Stomach (tissue), 4 donors: ENCODE results near the gene TMOD3.

Experiments
- EP300 ChIP-seq: sonication (generic); formaldehyde crosslinking; IDR thresholded peaks from one replicate; pipeline ENCODE4 v1.6.1; 2017; ENCODE audit warnings: antibody characterized with exemption
- POLR2A ChIP-seq, 4 donors: fragments of 450-650 bp; IDR thresholded peaks; one replicate each; pipeline ENCODE4 v1.6.1; 2016; ENCODE audit warnings: antibody characterized with exemption in 4 of 4, control low read depth in 2 of 4, mild to moderate bottlenecking in 1 of 4, moderate library complexity in 1 of 4
- POLR2AphosphoS5 ChIP-seq, 3 donors: sonication (generic); formaldehyde crosslinking; IDR thresholded peaks; one replicate each; pipeline ENCODE4 v1.6.1; 2016; ENCODE audit warnings: antibody characterized with exemption in 3 of 3
- TF ChIP-seq, protein P1 (sequence below), 7 experiments: fragments of 450-650 bp in 4 of 7; fragments of 200-600 bp in 3 of 7; sonication (generic) in 3 of 7; IDR thresholded peaks; one replicate each; pipeline ENCODE4 v1.5.1; 2016 to 2019; ENCODE audit warnings: antibody characterized with exemption in 7 of 7, control low read depth in 2 of 7, mild to moderate bottlenecking in 1 of 7

DNA sequence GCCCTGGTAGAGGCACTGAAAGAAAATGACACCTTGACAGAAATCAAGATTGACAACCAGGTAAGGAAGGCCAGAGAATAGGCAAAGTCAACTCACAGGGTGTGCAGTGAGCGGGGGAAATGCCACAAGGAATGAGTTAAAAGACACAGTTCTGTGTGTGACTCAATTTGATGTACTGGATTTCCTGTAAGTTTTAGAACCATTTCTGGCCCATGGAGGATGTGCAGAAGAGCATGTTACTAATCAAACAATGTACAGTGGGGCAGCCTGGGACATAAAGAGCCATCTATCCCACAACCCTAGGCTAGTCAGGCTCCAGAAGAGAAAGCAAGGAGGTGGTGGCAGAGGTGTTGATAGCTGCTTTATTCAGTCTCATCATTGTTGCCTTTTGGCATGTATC lies 31.2 kb upstream of the TMOD3 start:
- no peak for TF ChIP-seq POLR2A (IDR thresholded peaks at IDR 0.05)
- TF ChIP-seq, protein P1, sequence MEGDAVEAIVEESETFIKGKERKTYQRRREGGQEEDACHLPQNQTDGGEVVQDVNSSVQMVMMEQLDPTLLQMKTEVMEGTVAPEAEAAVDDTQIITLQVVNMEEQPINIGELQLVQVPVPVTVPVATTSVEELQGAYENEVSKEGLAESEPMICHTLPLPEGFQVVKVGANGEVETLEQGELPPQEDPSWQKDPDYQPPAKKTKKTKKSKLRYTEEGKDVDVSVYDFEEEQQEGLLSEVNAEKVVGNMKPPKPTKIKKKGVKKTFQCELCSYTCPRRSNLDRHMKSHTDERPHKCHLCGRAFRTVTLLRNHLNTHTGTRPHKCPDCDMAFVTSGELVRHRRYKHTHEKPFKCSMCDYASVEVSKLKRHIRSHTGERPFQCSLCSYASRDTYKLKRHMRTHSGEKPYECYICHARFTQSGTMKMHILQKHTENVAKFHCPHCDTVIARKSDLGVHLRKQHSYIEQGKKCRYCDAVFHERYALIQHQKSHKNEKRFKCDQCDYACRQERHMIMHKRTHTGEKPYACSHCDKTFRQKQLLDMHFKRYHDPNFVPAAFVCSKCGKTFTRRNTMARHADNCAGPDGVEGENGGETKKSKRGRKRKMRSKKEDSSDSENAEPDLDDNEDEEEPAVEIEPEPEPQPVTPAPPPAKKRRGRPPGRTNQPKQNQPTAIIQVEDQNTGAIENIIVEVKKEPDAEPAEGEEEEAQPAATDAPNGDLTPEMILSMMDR (IDR thresholded peaks at IDR 0.05) = no peak
- no peak for TF ChIP-seq POLR2AphosphoS5 (IDR thresholded peaks at IDR 0.05)
- TF ChIP-seq EP300 = no peak
